Measurements from ENCODE around the gene C8G. TPM values are rescaled to one million over a fixed set of nuclear protein-coding genes. Genes with fewer than 3 reads are reported as not detected.
A peak's percentile ranks its signal among the peaks of the same experiment; 100 is the strongest.

Gene C8G
- total RNA-seq, 1 donor from 2014 or later: not detected

GRCh38 chr9:136973618-136974617 lies 28.9 kb downstream of the C8G start:
- Histone ChIP-seq H3K9ac (ENCODE audit: low read depth in 1 of 3, low read length in 3 of 3) (no peak overlapping the region), H3K4me1 (ENCODE audit: control insufficient read depth in 3 of 3, insufficient read depth in 3 of 3, low read length in 3 of 3) (peaks cover 2 to 26% (median 26%) of the 10 kb centered on the region in 3 donors)

DNA sequence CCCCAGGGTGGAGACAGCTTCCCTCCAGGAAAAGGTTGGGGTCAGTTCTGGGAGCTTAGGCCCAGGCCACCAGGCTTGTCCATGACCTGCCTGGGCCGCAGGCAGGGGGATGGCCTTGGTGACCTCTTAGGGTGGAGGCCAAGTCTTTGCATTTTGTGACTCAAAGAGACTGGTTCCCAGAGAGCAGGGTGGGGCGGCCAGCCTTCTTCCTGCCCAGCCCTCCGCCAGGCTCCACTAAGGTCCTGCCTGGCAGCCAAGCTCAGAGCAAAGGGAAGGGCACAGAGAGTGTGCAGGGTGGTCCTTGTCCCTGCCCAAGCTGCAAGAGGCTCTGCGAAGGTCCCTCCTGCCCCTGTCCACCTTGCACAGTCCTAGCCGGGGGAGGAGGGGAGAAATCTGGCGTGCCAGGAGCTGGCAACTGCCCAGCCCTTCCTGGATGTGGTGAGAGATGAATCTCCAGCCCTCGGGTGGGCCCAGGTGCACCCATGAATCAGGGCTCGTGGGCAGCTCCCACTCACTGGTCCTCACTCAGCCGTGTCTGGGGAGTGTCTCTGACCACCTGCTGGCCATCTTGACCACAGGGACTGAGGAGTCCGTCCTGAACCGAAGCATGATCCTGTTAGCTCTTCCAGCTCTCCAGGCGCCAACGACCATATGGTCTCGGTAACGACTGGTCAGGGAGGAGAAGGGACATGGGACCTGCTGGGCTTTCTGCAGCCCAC lies 29.9 kb downstream of the C8G start:
- no peak overlapping the region for H3K4me3 ChIP-seq (ENCODE audit: low read length in 3 of 3)
- H3K9me3 ChIP-seq (ENCODE audit: control insufficient read depth in 3 of 3, low read length in 3 of 3): no peaks in the 10 kb centered on the region
- H3K27me3 ChIP-seq (ENCODE audit: control insufficient read depth in 3 of 3, insufficient read depth in 3 of 3, low read length in 3 of 3): peaks cover 0 to 8% (median 5%) of the 10 kb centered on the region in 3 donors
- H3K4me1 ChIP-seq (ENCODE audit: control insufficient read depth in 3 of 3, insufficient read depth in 3 of 3, low read length in 3 of 3): peaks cover 2 to 26% (median 26%) of the 10 kb centered on the region in 3 donors
- no peak overlapping the region for H3K27ac ChIP-seq (ENCODE audit: low read depth, low read length)
- no peaks in the 10 kb centered on the region for H3K36me3 ChIP-seq (ENCODE audit: control insufficient read depth in 3 of 3, insufficient read depth in 3 of 3, low read length in 3 of 3)
- H3K9ac ChIP-seq (ENCODE audit: low read depth in 1 of 3, low read length in 3 of 3): no peak overlapping the region

More at GRCh38 chr9:136973618-136974617, 28.9 kb downstream of the C8G start:
- H3K27ac ChIP-seq (ENCODE audit: low read depth, low read length): no peak overlapping the region
- no peak overlapping the region for H3K4me3 ChIP-seq (ENCODE audit: low read length in 3 of 3)
- H3K36me3 ChIP-seq (ENCODE audit: control insufficient read depth in 3 of 3, insufficient read depth in 3 of 3, low read length in 3 of 3): no peaks in the 10 kb centered on the region
- H3K27me3 ChIP-seq (ENCODE audit: control insufficient read depth in 3 of 3, insufficient read depth in 3 of 3, low read length in 3 of 3): peaks cover 0 to 8% (median 6%) of the 10 kb centered on the region in 3 donors
- no peaks in the 10 kb centered on the region for H3K9me3 ChIP-seq (ENCODE audit: control insufficient read depth in 3 of 3, low read length in 3 of 3)

- H3K27me3 ChIP-seq (ENCODE audit: control insufficient read depth in 3 of 3, insufficient read depth in 3 of 3, low read length in 3 of 3): peaks cover 0 to 8% (median 0%) of the 10 kb centered on the region in 3 donors
- H3K36me3 ChIP-seq (ENCODE audit: control insufficient read depth in 3 of 3, insufficient read depth in 3 of 3, low read length in 3 of 3): no peaks in the 10 kb centered on the region
- no peak overlapping the region for H3K9ac ChIP-seq (ENCODE audit: low read depth in 1 of 3, low read length in 3 of 3)
- no peak overlapping the region for H3K27ac ChIP-seq (ENCODE audit: low read depth, low read length)
- no peak overlapping the region for H3K4me3 ChIP-seq (ENCODE audit: low read length in 3 of 3)
- no peaks in the 10 kb centered on the region for H3K9me3 ChIP-seq (ENCODE audit: control insufficient read depth in 3 of 3, low read length in 3 of 3)
- peaks cover 2 to 26% (median 26%) of the 10 kb centered on the region in 3 donors for H3K4me1 ChIP-seq (ENCODE audit: control insufficient read depth in 3 of 3, insufficient read depth in 3 of 3, low read length in 3 of 3)
Measured at GRCh38 chr9:136975644-136976043, 30.6 kb downstream of the C8G start.

GRCh38 chr9:136977223-136977622 lies 32.2 kb downstream of the C8G start, which contains the start of gene PTGDS:
Gene PTGDS, plus strand, starts transcription at chr9:136977504. Its CDS starts 75 bp downstream, at chr9:136977579.
- no peaks in the 10 kb centered on the region for H3K36me3 ChIP-seq (ENCODE audit: control insufficient read depth in 3 of 3, insufficient read depth in 3 of 3, low read length in 3 of 3)
- no peaks in the 10 kb centered on the region for H3K9me3 ChIP-seq (ENCODE audit: control insufficient read depth in 3 of 3, low read length in 3 of 3)
- H3K4me1 ChIP-seq (ENCODE audit: control insufficient read depth in 3 of 3, insufficient read depth in 3 of 3, low read length in 3 of 3): peaks cover 2 to 31% (median 26%) of the 10 kb centered on the region in 3 donors
- H3K9ac ChIP-seq (ENCODE audit: low read depth in 1 of 3, low read length in 3 of 3): peak within 1 kb of the TSS in 2 of 3 donors; percentile 33 to 54
- peaks cover 0 to 8% (median 2%) of the 10 kb centered on the region in 3 donors for H3K27me3 ChIP-seq (ENCODE audit: control insufficient read depth in 3 of 3, insufficient read depth in 3 of 3, low read length in 3 of 3)
- peak within 1 kb of the TSS; percentile 30 to 66 (median 56) for H3K4me3 ChIP-seq (ENCODE audit: low read length in 3 of 3)
- H3K27ac ChIP-seq (ENCODE audit: low read depth, low read length): no peak within 1 kb of the TSS

GRCh38 chr9:136977649-136978072 lies 32.6 kb downstream of the C8G start:
- Histone ChIP-seq H3K4me3 (ENCODE audit: low read length in 3 of 3) (peak overlapping the region; percentile 30 to 66 (median 56)), H3K27ac (ENCODE audit: low read depth, low read length) (no peak overlapping the region), H3K27me3 (ENCODE audit: control insufficient read depth in 3 of 3, insufficient read depth in 3 of 3, low read length in 3 of 3) (peaks cover 0 to 8% (median 7%) of the 10 kb centered on the region in 3 donors), H3K9ac (ENCODE audit: low read depth in 1 of 3, low read length in 3 of 3) (peak overlapping the region in 2 of 3 donors; percentile 33 to 54), H3K36me3 (ENCODE audit: control insufficient read depth in 3 of 3, insufficient read depth in 3 of 3, low read length in 3 of 3) (no peaks in the 10 kb centered on the region), H3K9me3 (ENCODE audit: control insufficient read depth in 3 of 3, low read length in 3 of 3) (no peaks in the 10 kb centered on the region), H3K4me1 (ENCODE audit: control insufficient read depth in 3 of 3, insufficient read depth in 3 of 3, low read length in 3 of 3) (peaks cover 2 to 34% (median 26%) of the 10 kb centered on the region in 3 donors)

DNA sequence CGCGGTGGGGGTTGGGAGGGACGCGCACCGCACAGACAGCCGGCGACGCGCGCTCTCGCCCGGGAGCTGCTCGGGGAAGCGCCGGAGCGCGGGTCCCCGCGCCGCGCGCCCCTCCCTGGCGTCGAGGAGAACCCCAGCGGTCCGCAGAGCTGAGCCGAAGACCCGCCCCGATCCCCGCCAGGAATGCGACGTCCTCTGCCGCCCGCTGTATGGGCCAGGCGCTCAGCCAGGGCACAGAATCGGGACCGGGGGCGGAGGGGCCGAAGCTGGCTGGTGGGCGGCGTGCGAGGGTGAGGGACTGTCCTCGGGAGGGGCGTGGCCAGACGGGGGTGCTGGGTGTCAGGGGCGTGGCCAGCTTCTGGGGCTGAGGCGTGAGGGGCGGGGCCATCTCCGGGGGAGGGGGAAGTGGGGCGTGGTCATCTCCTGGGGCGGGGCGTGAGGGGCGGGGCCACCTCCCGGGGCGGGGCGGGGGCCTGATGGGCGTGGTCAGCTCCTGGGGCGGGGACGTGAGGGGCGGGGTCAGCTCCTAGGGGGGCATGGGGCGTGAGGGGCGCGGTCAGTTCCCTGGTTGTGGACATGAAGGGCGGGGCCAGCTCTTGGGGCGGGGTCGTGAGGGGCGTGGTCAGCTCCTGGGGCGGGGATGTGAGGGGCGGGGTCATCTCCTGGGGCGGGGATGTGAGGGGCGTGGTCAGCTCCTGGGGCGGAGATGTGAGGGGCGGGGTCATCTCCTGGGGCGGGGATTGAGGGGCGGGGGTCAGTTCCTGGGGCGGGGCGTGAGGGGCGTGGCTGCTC lies 33.2 kb downstream of the C8G start:
- Histone ChIP-seq H3K9ac (ENCODE audit: low read depth in 1 of 3, low read length in 3 of 3) (peak overlapping the region in 1 of 3 donors; percentile 54), H3K27ac (ENCODE audit: low read depth, low read length) (no peak overlapping the region), H3K4me1 (ENCODE audit: control insufficient read depth in 3 of 3, insufficient read depth in 3 of 3, low read length in 3 of 3) (peaks cover 2 to 36% (median 26%) of the 10 kb centered on the region in 3 donors), H3K4me3 (ENCODE audit: low read length in 3 of 3) (peak overlapping the region; percentile 30 to 66 (median 56)), H3K36me3 (ENCODE audit: control insufficient read depth in 3 of 3, insufficient read depth in 3 of 3, low read length in 3 of 3) (no peaks in the 10 kb centered on the region), H3K27me3 (ENCODE audit: control insufficient read depth in 3 of 3, insufficient read depth in 3 of 3, low read length in 3 of 3) (peaks cover 4 to 11% (median 10%) of the 10 kb centered on the region in 3 donors), H3K9me3 (ENCODE audit: control insufficient read depth in 3 of 3, low read length in 3 of 3) (no peaks in the 10 kb centered on the region)

GRCh38 chr9:136978865-136979544 lies 34.0 kb downstream of the C8G start:
- peaks cover 2 to 36% (median 29%) of the 10 kb centered on the region in 3 donors for H3K4me1 ChIP-seq (ENCODE audit: control insufficient read depth in 3 of 3, insufficient read depth in 3 of 3, low read length in 3 of 3)
- H3K27ac ChIP-seq (ENCODE audit: low read depth, low read length): no peak overlapping the region
- H3K9ac ChIP-seq (ENCODE audit: low read depth in 1 of 3, low read length in 3 of 3): no peak overlapping the region
- H3K27me3 ChIP-seq (ENCODE audit: control insufficient read depth in 3 of 3, insufficient read depth in 3 of 3, low read length in 3 of 3): peaks cover 11 to 17% (median 17%) of the 10 kb centered on the region in 3 donors
- no peaks in the 10 kb centered on the region for H3K9me3 ChIP-seq (ENCODE audit: control insufficient read depth in 3 of 3, low read length in 3 of 3)
- H3K4me3 ChIP-seq (ENCODE audit: low read length in 3 of 3): no peak overlapping the region
- H3K36me3 ChIP-seq (ENCODE audit: control insufficient read depth in 3 of 3, insufficient read depth in 3 of 3, low read length in 3 of 3): no peaks in the 10 kb centered on the region

DNA sequence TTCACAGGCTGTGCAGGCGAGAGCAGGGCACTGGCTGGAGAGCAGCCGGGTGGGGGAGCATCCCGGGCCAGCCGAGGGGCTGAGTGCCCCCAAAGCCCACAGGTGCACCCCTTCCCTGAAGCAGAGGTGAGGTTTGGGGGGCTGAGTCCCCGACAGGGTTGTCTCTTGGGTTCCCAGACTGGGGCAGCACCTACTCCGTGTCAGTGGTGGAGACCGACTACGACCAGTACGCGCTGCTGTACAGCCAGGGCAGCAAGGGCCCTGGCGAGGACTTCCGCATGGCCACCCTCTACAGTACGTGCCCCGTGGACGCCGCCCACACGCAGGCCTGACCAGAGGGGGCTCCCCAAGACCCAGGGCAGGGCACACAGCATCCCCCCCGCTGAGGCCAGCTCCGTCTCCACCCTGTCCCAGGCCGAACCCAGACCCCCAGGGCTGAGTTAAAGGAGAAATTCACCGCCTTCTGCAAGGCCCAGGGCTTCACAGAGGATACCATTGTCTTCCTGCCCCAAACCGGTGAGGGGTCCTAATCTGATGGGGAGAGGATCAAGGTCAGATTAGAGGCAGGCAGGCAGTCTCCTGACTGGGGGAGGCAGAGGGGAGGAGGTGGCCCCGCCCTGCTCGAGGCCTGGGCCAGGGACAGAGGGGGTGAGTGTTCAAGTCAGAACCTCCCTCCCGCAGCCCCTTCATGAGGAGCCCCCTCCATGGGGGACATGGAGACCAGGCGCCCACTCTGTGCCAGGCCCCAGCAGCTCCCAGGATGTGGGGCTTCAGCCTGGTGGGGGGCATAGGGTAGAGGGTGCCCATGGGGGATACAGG lies 34.9 kb downstream of the C8G start:
- H3K27me3 ChIP-seq (ENCODE audit: control insufficient read depth in 3 of 3, insufficient read depth in 3 of 3, low read length in 3 of 3): peaks cover 21 to 24% (median 22%) of the 10 kb centered on the region in 3 donors
- H3K36me3 ChIP-seq (ENCODE audit: control insufficient read depth in 3 of 3, insufficient read depth in 3 of 3, low read length in 3 of 3): no peaks in the 10 kb centered on the region
- peaks cover 2 to 33% (median 31%) of the 10 kb centered on the region in 3 donors for H3K4me1 ChIP-seq (ENCODE audit: control insufficient read depth in 3 of 3, insufficient read depth in 3 of 3, low read length in 3 of 3)
- no peak overlapping the region for H3K4me3 ChIP-seq (ENCODE audit: low read length in 3 of 3)
- H3K9ac ChIP-seq (ENCODE audit: low read depth in 1 of 3, low read length in 3 of 3): no peak overlapping the region
- no peak overlapping the region for H3K27ac ChIP-seq (ENCODE audit: low read depth, low read length)
- no peaks in the 10 kb centered on the region for H3K9me3 ChIP-seq (ENCODE audit: control insufficient read depth in 3 of 3, low read length in 3 of 3)
